Hepatocyte (in vitro differentiated cells): ENCODE data around the gene ACIN1. TPM values are rescaled to one million over a fixed set of nuclear protein-coding genes. Genes with fewer than 3 reads are reported as not detected.

Source experiments
- DNase-seq: peaks from one replicate; pipeline ENCODE4 v3.0.0-alpha.2; 2016; ENCODE audit warnings: low spot score
- H2AFZ ChIP-seq: fragments of 200-600 bp; sonication (generic); 2 replicates; pipeline ENCODE4 v1.6.0; 2016; ENCODE audit warnings: antibody characterized with exemption, mild to moderate bottlenecking
- H3K27ac ChIP-seq: fragments of 200-600 bp; sonication (generic); 2 replicates; pipeline ENCODE4 v1.5.1; 2016; ENCODE audit warnings: mild to moderate bottlenecking
- H3K27me3 ChIP-seq: fragments of 200-600 bp; sonication (generic); 2 replicates; pipeline ENCODE4 v1.6.1; 2016
- H3K36me3 ChIP-seq: fragments of 200-600 bp; sonication (generic); replicated peaks from 2 replicates; pipeline ENCODE4 v1.5.1; 2016; ENCODE audit warnings: low read depth; ENCODE audit not compliant: insufficient read depth
- H3K4me1 ChIP-seq: fragments of 200-600 bp; sonication (generic); 2 replicates; pipeline ENCODE4 v1.5.1; 2016; ENCODE audit warnings: mild to moderate bottlenecking, moderate library complexity; ENCODE audit not compliant: insufficient read depth
- H3K4me2 ChIP-seq: fragments of 200-600 bp; sonication (generic); 2 replicates; pipeline ENCODE4 v1.6.0; 2016
- H3K4me3 ChIP-seq: fragments of 200-600 bp; sonication (generic); 2 replicates; pipeline ENCODE4 v1.5.1; 2016; ENCODE audit warnings: mild to moderate bottlenecking
- H3K79me2 ChIP-seq: fragments of 200-600 bp; sonication (generic); 2 replicates; pipeline ENCODE4 v1.6.0; 2017; ENCODE audit warnings: mild to moderate bottlenecking
- H3K9me2 ChIP-seq: fragments of 200-600 bp; sonication (generic); replicated peaks from 2 replicates; pipeline ENCODE4 v1.6.0; 2017; ENCODE audit warnings: mild to moderate bottlenecking; ENCODE audit not compliant: insufficient read depth
- H3K9me3 ChIP-seq: fragments of 200-600 bp; sonication (generic); 2 replicates; pipeline ENCODE4 v1.5.1; 2016; ENCODE audit warnings: low read depth, mild to moderate bottlenecking
- H4K20me1 ChIP-seq: fragments of 200-600 bp; sonication (generic); 2 replicates; pipeline ENCODE4 v1.6.0; 2016; ENCODE audit warnings: mild to moderate bottlenecking; ENCODE audit not compliant: insufficient read depth, poor library complexity, severe bottlenecking
- CTCF ChIP-seq: fragments of 200-600 bp; sonication (generic); IDR thresholded peaks from 2 replicates; pipeline ENCODE4 v1.5.1; 2016; ENCODE audit warnings: antibody characterized with exemption, mild to moderate bottlenecking; ENCODE audit not compliant: poor library complexity
- EZH2 ChIP-seq: fragments of 200-600 bp; sonication (generic); IDR thresholded peaks from 2 replicates; pipeline ENCODE4 v1.6.1; 2016; ENCODE audit warnings: antibody characterized with exemption, mild to moderate bottlenecking, borderline replicate concordance
- EZH2phosphoT487 ChIP-seq: fragments of 200-600 bp; sonication (generic); IDR thresholded peaks from one replicate; pipeline ENCODE4 v1.6.1; 2018; ENCODE audit warnings: antibody characterized with exemption, mild to moderate bottlenecking, low read depth, moderate library complexity; ENCODE audit not compliant: unreplicated experiment, severe bottlenecking
- WGBS: methylation state at CpG from one replicate; pipeline ENCODE4 v1.1.6; 2016; ENCODE audit warnings: low lambda C conversion rate; ENCODE audit errors: missing lambda C conversion rate; 5-methylcytosine and 5-hydroxymethylcytosine counted together
- polyA plus RNA-seq: library from polyadenylated mRNA; unstranded; fragments of >200 nt; fragmentation: Nextera tagmentation; extraction: Ambion mirVana; gene quantifications from 2 replicates; pipeline ENCODE4 v1.2.1, GENCODE V29; 2016
- total RNA-seq: library from RNA; depleted of rRNA; stranded (reverse); fragments of >200 nt; gene quantifications from 2 replicates; pipeline ENCODE4 v1.2.3, GENCODE V29; 2014

Gene ACIN1
- total and polyA plus RNA-seq, 2 experiments from 2014 or later = 44.3 to 108 TPM

GRCh38 chr14:23137813-23138535 is 43.0 kb upstream of the ACIN1 start:
- Histone ChIP-seq H3K4me2 (no peak overlapping the region), H3K9me2 (no peaks in the 10 kb centered on the region), H3K4me1 (peaks cover 4% of the 10 kb centered on the region), H3K9me3 (no peaks in the 10 kb centered on the region), H3K36me3 (no peaks in the 10 kb centered on the region), H3K27ac (peak overlapping the region; percentile 78), H3K4me3 (no peak overlapping the region), H3K27me3 (no peaks in the 10 kb centered on the region), H4K20me1 (no peaks in the 10 kb centered on the region), H3K79me2 (no peaks in the 10 kb centered on the region), H2AFZ (no peak overlapping the region)
- no peak for DNase-seq
- TF ChIP-seq CTCF = no peak
- no peak for TF ChIP-seq EZH2phosphoT487
- TF ChIP-seq EZH2 = no peak
- 80% methylated on average over 6 of the region's 6 CpGs for WGBS

GRCh38 chr14:23137192-23137812 is 42.4 kb upstream of the ACIN1 start:
- Histone ChIP-seq H3K79me2 (no peaks in the 10 kb centered on the region), H3K9me3 (no peaks in the 10 kb centered on the region), H3K36me3 (no peaks in the 10 kb centered on the region), H3K27ac (no peak overlapping the region), H3K4me2 (no peak overlapping the region), H4K20me1 (no peaks in the 10 kb centered on the region), H3K9me2 (no peaks in the 10 kb centered on the region), H3K4me3 (no peak overlapping the region), H2AFZ (no peak overlapping the region), H3K27me3 (no peaks in the 10 kb centered on the region), H3K4me1 (peaks cover 4% of the 10 kb centered on the region)
- TF ChIP-seq EZH2 = no peak
- TF ChIP-seq CTCF = no peak
- TF ChIP-seq EZH2phosphoT487 = no peak
- 93% methylated on average over 11 of the region's 11 CpGs for WGBS
- no peak for DNase-seq

- Histone ChIP-seq H3K27ac (no peak overlapping the region), H3K9me3 (no peaks in the 10 kb centered on the region), H3K4me1 (peaks cover 4% of the 10 kb centered on the region), H3K4me3 (no peak overlapping the region), H3K4me2 (no peak overlapping the region), H3K9me2 (no peaks in the 10 kb centered on the region), H3K36me3 (no peaks in the 10 kb centered on the region), H3K79me2 (no peaks in the 10 kb centered on the region), H4K20me1 (no peaks in the 10 kb centered on the region), H3K27me3 (no peaks in the 10 kb centered on the region), H2AFZ (no peak overlapping the region)
- no peak for DNase-seq
- TF ChIP-seq EZH2 (no peak), CTCF (no peak), EZH2phosphoT487 (no peak)
- WGBS = 87% methylated on average over 16 of the region's 16 CpGs
Observed at GRCh38 chr14:23136566-23137133, 41.7 kb upstream of the ACIN1 start.
